HL-60/S4 (cell line): ENCODE results near the gene GAREM2.

Experiments
- in situ Hi-C: fragments of 300-500 bp; cut with MboI; formaldehyde crosslinking; loops from 2 replicates; pipeline ENCODE4 v1.14.3; 2022; ENCODE audit warnings: low sequenced_read_pairs

The GAREM2 gene

GRCh38 chr2:26224095-26224494 is 51.2 kb downstream of the GAREM2 start:
- in situ Hi-C loops: no loop called here

- in situ Hi-C loops: no loop called here
These were observed 56.7 kb downstream of the GAREM2 start for GRCh38 chr2:26229595-26229994.

GRCh38 chr2:26230806-26231205 is 57.9 kb downstream of the GAREM2 start:
- in situ Hi-C loops: no loop called here

GRCh38 chr2:26235089-26235488 is 62.2 kb downstream of the GAREM2 start:
- in situ Hi-C loops: no loop called here

- in situ Hi-C loops: no loop called here
These were observed 65.0 kb downstream of the GAREM2 start for GRCh38 chr2:26237868-26238267.

GRCh38 chr2:26238311-26238958 is 65.5 kb downstream of the GAREM2 start:
- in situ Hi-C loops: no loop called here
